Keratinocyte (primary cell): ENCODE data around the gene ARL6IP5. TPM values are rescaled to one million over a fixed set of nuclear protein-coding genes. Genes with fewer than 3 reads are reported as not detected.
A peak's percentile ranks its signal among the peaks of the same experiment; 100 is the strongest.

Experiments used
- DNase-seq: peaks from one replicate; pipeline ENCODE4 v3.0.0-alpha.2; 2011; ENCODE audit warnings: low read depth, missing footprints, low spot score
- FAIRE-seq: peaks from 2 replicates; lab custom pipeline; 2011; peaks lifted over from hg19 to GRCh38; lab: Jason Lieb, UNC
- H2AFZ ChIP-seq: 2 replicates; pipeline ENCODE4 v1.6.0; 2012; ENCODE audit warnings: low read length, control low read depth, inconsistent platforms; ENCODE audit not compliant: control insufficient read depth
- H3K27ac ChIP-seq: 2 replicates; pipeline ENCODE4 v1.5.1; 2011; ENCODE audit warnings: low read length; ENCODE audit not compliant: control insufficient read depth, insufficient read depth
- H3K27me3 ChIP-seq: 3 replicates; pipeline ENCODE4 v1.6.0; 2011; ENCODE audit warnings: low read length; ENCODE audit not compliant: control insufficient read depth, insufficient read depth; ENCODE audit errors: extremely low read depth
- H3K36me3 ChIP-seq, 2 experiments: 2 replicates in 1 of 2; 3 replicates in 1 of 2; pipeline ENCODE4 v1.5.1; 2011; ENCODE audit warnings: low read length in 2 of 2, mild to moderate bottlenecking in 1 of 2; ENCODE audit not compliant: control insufficient read depth in 2 of 2, insufficient read depth in 2 of 2; ENCODE audit errors: extremely low read depth in 1 of 2
- H3K4me1 ChIP-seq: 3 replicates; pipeline ENCODE4 v1.5.1; 2011; ENCODE audit warnings: low read length; ENCODE audit not compliant: control insufficient read depth, insufficient read depth; ENCODE audit errors: extremely low read depth
- H3K4me2 ChIP-seq: 3 replicates; pipeline ENCODE4 v1.6.0; 2011; ENCODE audit warnings: low read depth, low read length; ENCODE audit not compliant: control insufficient read depth, insufficient read depth; ENCODE audit errors: extremely low read depth
- H3K4me3 ChIP-seq, 3 experiments: fragments of 200-600 bp in 1 of 3; sonication (generic) in 1 of 3; 2 replicates in 2 of 3; 3 replicates in 1 of 3; pipeline ENCODE4 v1.5.1; 2011 to 2016; ENCODE audit warnings: low read length in 3 of 3, mild to moderate bottlenecking in 3 of 3, control low read depth in 2 of 3, inconsistent platforms in 1 of 3, low read depth in 1 of 3, mixed read lengths in 1 of 3, mixed run types in 1 of 3, moderate library complexity in 1 of 3; ENCODE audit not compliant: control insufficient read depth in 2 of 3, insufficient read depth in 2 of 3; ENCODE audit errors: extremely low read depth in 1 of 3
- H3K79me2 ChIP-seq: 2 replicates; pipeline ENCODE4 v1.6.0; 2012; ENCODE audit warnings: low read length; ENCODE audit not compliant: control insufficient read depth, insufficient read depth
- H3K9ac ChIP-seq: 3 replicates; pipeline ENCODE4 v1.6.0; 2011; ENCODE audit warnings: low read length; ENCODE audit not compliant: control insufficient read depth, insufficient read depth; ENCODE audit errors: extremely low read depth
- H3K9me1 ChIP-seq: 3 replicates; pipeline ENCODE4 v1.6.0; 2011; ENCODE audit warnings: low read length; ENCODE audit not compliant: control insufficient read depth, insufficient read depth; ENCODE audit errors: extremely low read depth
- H3K9me3 ChIP-seq: 2 replicates; pipeline ENCODE4 v1.5.1; 2012; ENCODE audit warnings: low read depth, low read length; ENCODE audit not compliant: control insufficient read depth
- H4K20me1 ChIP-seq: 3 replicates; pipeline ENCODE4 v1.6.0; 2011; ENCODE audit warnings: low read length; ENCODE audit not compliant: control insufficient read depth, insufficient read depth; ENCODE audit errors: extremely low read depth
- CTCF ChIP-seq, 3 experiments: IDR thresholded peaks in 1 of 3; conservative IDR thresholded peaks in 1 of 3; optimal IDR thresholded peaks in 1 of 3; 2 replicates in 2 of 3; 3 replicates in 1 of 3; pipeline versions ENCODE3 to v1.5.1; 2011; ENCODE audit warnings: low read length in 3 of 3, mild to moderate bottlenecking in 3 of 3, moderate library complexity in 2 of 3, control low read depth in 1 of 3, inconsistent platforms in 1 of 3; ENCODE audit not compliant: insufficient read depth in 2 of 3; ENCODE audit errors: extremely low read depth in 1 of 3
- EZH2 ChIP-seq: IDR thresholded peaks from one replicate; pipeline ENCODE4 v1.6.1; 2012; ENCODE audit warnings: inconsistent platforms, mild to moderate bottlenecking, low read length, moderate library complexity
- dilution Hi-C: fragments of 300-500 bp; cut with MboI; formaldehyde crosslinking; loops from one replicate; pipeline ENCODE4 v1.7.0; 2020; ENCODE audit warnings: low sequenced_read_pairs; ENCODE audit not compliant: extremely low pct_ligation_motif_present
- polyA plus RNA-seq, 5 experiments: library from polyadenylated mRNA; depleted of rRNA in 3 of 5; stranded (reverse) in 3 of 5; stranded (forward) in 1 of 5; unstranded in 1 of 5; fragments of >200 nt; gene quantifications; 1 replicate in 1 of 5; 2 replicates in 3 of 5; 3 replicates in 1 of 5; pipeline versions ENCODE4 v1.2.1 to v1.2.3, GENCODE V29; 2011 to 2012; ENCODE audit warnings: missing spikeins in 2 of 5, low read depth in 1 of 5, low replicate concordance in 1 of 5

ARL6IP5 gene
- polyA plus RNA-seq, 1 donor (not counting 4 experiments of a cell fraction or from before 2014, with no cell fraction given) = 112 TPM

- peak; percentile 80 for DNase-seq
- peaks cover 82% of the 10 kb centered on the region for H3K4me1 ChIP-seq
- no peaks in the 10 kb centered on the region for H3K9me1 ChIP-seq
- dilution Hi-C loops = no loop called here
- FAIRE-seq = peak; percentile 95
- H2AFZ ChIP-seq = peak overlapping the region; percentile 35
- no peaks in the 10 kb centered on the region for H3K9me3 ChIP-seq
- peaks cover 38% of the 10 kb centered on the region for H3K79me2 ChIP-seq
- TF ChIP-seq CTCF (optimal IDR thresholded peaks at IDR 0.05 in 1 of 3, IDR thresholded peaks at IDR 0.05 in 1 of 3, conservative IDR thresholded peaks at IDR 0.05 in 1 of 3; ENCODE audit: extremely low read depth in 1 of 3, insufficient read depth in 2 of 3, low read length in 3 of 3) (no peak), EZH2 (no peak)
- H3K9ac ChIP-seq = peak overlapping the region; percentile 90
- no peaks in the 10 kb centered on the region for H4K20me1 ChIP-seq
- peaks cover 1 to 3% of the 10 kb centered on the region in 2 experiments for H3K36me3 ChIP-seq
- H3K4me3 ChIP-seq = peak overlapping the region; percentile 74 to 94 (median 90)
- no peaks in the 10 kb centered on the region for H3K27me3 ChIP-seq
- peak overlapping the region; percentile 94 for H3K27ac ChIP-seq
- H3K4me2 ChIP-seq = peak overlapping the region; percentile 87
Measured at GRCh38 chr3:69085833-69086722, 1.3 kb downstream of the ARL6IP5 start.

- dilution Hi-C loops = no loop called here
- peaks cover 50% of the 10 kb centered on the region for H3K79me2 ChIP-seq
Measured at GRCh38 chr3:69087030-69087791, 2.5 kb downstream of the ARL6IP5 start.

More at GRCh38 chr3:69087030-69087791, 2.5 kb downstream of the ARL6IP5 start:
- Histone ChIP-seq H3K27ac (peak overlapping the region; percentile 94), H2AFZ (no peak overlapping the region), H3K9ac (peak overlapping the region; percentile 90), H3K4me2 (peak overlapping the region; percentile 87), H3K9me1 (no peaks in the 10 kb centered on the region), H3K4me3 (peak overlapping the region; percentile 34 to 90 (median 74)), H3K9me3 (no peaks in the 10 kb centered on the region), H4K20me1 (no peaks in the 10 kb centered on the region), H3K36me3 (peaks cover 2 to 3% of the 10 kb centered on the region in 2 experiments), H3K27me3 (no peaks in the 10 kb centered on the region), H3K4me1 (peaks cover 84% of the 10 kb centered on the region)
- no peak for DNase-seq
- no peak for TF ChIP-seq CTCF (optimal IDR thresholded peaks at IDR 0.05 in 1 of 3, IDR thresholded peaks at IDR 0.05 in 1 of 3, conservative IDR thresholded peaks at IDR 0.05 in 1 of 3; ENCODE audit: extremely low read depth in 1 of 3, insufficient read depth in 2 of 3, low read length in 3 of 3)
- no peak for FAIRE-seq
